D341Med (cell line): ENCODE measurements around the gene EFNA5.

Source experiments
- DNase-seq: peaks from one replicate; pipeline ENCODE4 v3.0.0; 2012; ENCODE audit warnings: low spot score

EFNA5 gene

GRCh38 chr5:107570805-107571531 is 99.8 kb downstream of the EFNA5 start:
- DNase-seq = no peak

- DNase-seq = no peak
These were observed 100.6 kb downstream of the EFNA5 start for GRCh38 chr5:107570181-107570580.

DNA sequence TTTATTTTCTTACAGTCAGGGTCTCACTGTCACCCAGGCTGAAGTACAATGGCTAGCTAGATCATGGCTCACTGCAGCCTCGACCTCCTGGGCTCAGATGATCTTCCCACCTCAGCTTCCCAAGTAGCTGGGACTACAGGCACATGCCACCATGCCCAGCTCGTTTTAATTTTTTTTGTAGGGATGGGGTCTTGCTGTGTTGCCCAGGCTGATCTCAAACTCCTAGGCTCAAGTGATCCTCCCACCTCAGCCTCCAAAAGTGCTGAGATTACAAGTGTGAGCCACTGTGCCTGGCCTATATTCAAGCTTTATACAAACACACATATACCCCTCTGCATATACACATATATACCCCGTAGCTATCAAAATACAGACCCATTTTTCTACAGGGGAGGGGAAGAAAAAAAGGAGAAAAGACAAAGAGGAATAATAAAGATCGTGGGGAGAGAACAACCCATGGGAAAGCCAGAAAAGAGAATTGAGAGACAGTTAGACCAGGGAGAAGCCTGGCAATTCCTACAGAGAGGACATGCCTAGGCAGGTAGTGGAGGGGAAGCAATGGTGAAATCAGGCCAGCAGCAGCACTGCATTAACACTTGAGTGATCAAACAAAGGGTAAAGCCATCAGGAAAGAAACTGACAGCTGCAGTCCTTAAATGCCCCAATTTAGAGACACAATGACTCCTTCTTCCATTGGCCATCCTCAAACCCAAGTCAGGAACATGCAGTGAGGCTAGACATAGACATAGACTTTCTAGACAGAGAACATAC is 102.7 kb downstream of the EFNA5 start:
- DNase-seq = no peak

- DNase-seq = no peak
These were observed 103.8 kb downstream of the EFNA5 start for GRCh38 chr5:107566986-107567385.

DNA sequence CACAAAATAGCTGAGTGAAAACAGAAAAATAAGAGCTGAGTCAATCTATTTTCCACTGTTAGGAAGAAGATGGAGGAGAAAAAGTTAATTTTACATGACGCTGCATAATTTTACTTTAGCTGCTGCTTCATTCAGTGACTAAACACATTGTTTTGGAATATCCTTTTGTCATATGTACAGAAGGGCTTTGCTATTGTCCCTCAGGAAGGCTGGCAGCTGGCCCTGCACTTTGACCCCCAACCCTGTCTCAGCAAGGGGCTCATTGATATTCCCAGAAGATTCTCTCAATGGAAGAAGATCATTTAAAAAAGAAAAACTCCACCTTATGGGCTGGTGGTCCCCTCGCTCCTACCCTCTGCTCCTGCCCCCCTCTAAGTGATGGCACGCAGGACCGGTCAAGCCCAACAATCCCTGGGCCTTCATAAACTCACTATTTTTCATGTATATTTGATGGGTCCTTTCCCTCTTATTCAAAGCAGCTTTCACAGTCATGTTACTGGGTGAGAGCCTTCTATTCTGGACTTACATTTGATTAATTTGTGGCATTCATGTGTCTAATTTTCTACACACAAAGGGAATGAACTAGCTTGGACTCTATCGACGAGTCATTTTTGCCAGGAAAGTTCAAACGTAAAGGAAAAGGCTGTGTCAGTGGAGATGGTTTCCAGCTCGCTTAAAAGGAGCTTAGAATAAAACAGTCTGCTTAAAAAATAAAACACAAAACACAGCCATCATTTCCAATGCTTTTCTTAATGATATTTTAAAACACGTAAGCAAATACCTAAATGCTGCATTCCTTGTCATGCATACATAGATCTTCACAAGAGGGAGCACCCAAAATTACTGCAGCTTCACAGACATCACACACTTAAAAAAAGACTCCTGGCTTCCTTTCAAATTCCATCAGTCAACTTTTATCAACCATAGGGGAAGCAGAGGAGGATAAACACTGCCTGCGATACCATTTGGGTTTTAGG is 104.7 kb downstream of the EFNA5 start:
- DNase-seq = no peak

DNA sequence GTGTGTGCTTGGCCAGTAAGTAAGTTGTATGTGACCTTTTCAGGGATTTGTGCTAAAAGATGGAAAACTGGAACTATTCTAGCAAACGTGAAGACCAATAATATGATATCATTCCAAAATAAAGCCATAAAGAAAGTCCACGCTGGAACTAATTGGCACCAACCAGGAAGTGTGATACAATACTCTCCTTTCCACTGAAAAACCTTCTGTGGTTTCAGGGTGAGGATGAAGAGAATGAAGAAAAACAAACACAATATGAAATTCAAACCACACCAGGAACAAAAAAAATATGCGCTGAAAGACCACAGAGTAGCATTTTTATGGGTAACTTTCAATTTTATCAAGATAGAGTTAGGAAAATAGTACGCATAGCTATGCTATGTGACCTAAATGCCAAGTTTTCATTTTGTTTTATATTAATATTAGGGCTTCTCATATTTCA is 105.8 kb downstream of the EFNA5 start:
- no peak for DNase-seq

GRCh38 chr5:107563959-107564544 is 106.7 kb downstream of the EFNA5 start:
- DNase-seq = no peak

DNA sequence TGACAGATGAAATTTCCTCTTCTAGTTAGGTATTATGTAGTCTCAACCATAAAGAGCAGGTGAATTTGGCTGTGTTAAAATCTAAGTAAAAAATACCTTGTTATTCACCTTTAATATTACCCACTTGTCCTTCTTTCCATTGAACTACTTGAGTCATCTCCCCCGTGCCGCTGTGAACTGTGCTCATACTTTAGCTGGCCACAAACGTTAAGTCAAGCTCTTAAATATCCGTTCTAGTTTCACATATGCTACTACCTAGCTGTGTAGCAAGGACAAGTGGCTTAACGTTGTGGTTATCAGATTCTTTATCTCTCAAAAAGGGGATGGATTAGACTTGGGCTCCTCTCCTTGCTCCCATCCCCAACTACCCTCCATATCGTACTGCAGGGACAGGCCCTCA is 110.4 kb downstream of the EFNA5 start:
- no peak for DNase-seq

GRCh38 chr5:107558823-107559375 is 111.8 kb downstream of the EFNA5 start:
- DNase-seq = no peak

DNA sequence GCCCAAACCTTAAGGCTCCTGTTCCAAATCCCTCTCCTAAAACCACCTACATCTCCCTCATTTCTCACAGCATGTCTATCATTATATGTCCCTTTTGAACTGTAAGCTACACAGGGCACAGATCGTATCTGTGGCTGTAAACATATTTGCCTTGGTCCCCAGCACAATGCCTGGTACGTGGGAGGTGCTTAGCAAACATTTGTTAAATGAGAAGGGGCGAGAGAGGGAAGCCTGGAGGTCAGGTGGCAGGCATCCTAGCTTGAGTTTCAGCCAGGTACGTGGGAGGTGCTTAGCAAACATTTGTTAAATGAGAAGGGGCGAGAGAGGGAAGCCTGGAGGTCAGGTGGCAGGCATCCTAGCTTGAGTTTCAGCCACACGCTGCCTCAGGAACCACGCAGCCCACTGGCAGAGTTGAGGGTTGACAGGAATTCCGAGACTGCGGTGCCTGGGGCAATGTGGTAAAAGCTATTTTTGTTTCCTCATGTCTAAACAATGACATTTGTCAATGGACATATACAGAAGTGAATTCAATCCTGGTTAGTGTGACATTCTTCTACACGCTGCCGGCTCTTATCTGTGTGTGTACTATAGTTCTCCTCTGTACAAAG is 113.6 kb downstream of the EFNA5 start:
- no peak for DNase-seq

DNA sequence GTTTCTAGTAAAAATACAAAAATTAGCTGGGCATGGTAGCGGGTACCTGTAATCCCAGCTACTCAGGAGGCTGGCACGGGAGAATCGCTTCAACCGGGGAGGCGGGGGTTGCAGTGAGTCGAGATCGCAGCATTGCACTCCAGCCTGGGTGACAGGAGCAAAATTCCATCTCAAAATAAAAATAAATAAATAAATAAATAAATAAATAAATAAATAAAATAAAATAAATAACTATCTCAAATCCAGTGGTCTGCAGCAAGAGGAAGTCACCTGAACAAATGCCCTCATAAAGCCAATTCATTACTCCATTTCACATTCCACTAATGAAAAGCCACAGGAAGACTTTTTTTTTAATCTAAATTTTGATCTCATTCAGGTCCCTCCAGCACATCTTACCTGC is 114.2 kb downstream of the EFNA5 start:
- DNase-seq = no peak

DNA sequence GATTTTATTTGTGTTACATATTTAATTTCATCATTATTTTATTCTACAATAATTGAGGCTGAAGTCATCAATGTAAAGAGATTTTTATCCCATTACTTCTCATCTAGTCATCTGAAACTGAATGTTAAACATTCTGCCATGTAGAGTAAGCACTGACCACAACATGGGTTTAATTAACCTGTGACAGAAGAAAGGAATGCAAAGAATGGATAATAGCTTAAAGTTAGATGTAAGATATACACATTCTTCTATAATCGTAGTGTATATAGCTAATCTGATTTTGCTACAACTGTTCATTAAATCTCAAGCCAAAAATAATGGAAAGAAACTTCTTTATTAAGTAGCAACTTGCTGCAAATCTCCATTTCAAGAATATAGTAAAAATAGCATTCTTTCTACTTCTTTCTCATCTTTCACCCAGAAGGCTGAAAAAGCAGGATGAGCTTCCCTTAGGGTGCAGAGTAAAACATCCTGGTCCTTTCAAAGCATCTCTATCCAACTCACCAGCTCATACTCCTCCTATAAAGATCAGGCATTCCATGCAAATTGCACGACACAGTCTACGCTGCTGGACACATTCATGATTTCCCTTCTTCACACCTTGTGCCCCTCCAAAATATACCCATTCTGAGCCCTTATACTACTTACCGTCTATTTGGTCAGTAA is 115.2 kb downstream of the EFNA5 start:
- no peak for DNase-seq

DNA sequence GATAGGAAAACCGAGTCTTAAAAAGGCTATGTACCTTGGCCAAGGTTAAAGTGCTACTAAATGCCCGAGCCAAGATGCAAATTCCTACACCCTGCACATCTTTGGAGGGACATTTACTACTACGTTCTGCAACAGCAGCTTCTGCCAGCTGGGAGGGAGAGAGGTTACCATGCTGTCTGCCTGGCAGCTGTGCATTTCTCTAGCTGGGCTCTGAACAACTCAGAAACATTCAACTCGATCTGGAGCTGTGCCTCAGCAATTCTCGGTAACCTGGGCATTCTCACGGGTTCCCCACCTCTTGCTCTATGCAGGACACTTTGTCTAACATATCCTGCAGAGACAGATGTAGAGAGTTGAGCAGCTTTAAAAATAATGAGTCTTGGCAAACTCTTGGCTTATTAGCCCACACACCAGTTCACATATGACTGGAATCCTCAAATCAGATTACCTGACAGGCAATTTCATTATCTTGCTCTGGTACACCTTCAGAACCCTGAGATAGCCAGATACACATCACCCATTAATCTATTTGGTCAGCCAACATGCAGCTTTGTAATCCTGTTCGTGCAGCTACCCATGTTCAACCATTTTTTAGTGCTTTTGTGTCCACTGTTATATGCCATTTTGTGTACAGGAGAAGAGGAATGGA is 115.8 kb downstream of the EFNA5 start:
- peak; percentile 50 for DNase-seq

GRCh38 chr5:107553117-107553555 is 117.6 kb downstream of the EFNA5 start:
- DNase-seq = no peak

DNA sequence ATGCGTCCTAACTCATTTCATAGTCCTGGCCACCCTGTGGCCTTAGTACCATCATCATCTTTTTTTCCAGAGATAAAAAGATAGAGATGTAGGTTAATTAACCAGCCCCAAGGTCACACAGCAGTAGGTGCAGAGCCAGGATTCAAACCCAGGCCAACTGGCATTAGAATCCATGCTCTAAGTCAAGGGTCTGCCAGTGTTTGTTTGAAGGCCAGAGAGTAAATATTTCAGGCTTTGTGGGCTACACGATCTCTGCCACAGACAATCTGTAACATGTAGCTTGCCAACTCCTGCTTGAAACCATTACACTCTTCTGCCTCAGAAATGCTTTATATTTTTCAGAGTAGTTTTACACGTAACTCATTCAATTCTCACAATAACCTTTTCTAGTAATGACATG is 119.6 kb downstream of the EFNA5 start:
- DNase-seq = no peak

DNA sequence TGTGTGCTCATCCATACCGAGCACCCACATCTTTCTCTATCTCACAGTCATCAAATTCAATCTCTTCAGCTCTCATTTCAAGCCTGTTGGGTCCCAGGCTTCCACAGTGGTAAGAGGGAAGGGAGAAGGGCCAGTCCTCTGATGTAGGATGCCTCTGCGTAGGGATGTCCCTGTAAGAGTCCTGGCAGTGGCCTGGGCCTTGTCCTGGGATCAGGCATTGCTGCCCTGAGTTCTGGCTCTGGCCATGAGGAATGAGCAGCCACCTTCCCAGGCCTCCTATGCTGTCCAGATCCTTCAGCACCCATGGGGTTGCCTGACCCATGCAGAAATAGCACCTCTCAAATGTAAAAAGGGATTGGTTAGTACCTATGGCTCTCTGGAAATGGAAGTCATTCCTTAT is 121.2 kb downstream of the EFNA5 start:
- DNase-seq = no peak

DNA sequence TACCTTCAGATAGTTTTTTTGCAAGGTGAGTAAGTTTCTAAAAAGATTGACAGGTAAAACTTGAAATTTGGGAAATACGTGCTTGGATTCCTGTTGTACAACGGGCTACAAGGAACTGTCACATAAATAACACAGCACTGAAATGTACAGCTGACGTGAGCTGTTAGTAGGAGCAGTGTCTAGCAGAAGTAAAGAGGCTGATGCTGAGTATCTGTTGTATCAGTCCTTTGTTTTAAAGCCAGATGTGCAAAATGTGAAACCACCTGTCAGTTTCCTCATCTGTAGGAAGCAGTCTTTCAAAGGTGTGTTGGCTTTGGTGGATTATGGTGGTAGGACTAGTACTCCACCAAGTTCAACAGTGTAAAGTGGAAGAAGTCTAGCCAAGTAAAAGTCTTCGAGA is 122.3 kb downstream of the EFNA5 start:
- DNase-seq = no peak

GRCh38 chr5:107546719-107547118 is 124.0 kb downstream of the EFNA5 start:
- DNase-seq = no peak

DNA sequence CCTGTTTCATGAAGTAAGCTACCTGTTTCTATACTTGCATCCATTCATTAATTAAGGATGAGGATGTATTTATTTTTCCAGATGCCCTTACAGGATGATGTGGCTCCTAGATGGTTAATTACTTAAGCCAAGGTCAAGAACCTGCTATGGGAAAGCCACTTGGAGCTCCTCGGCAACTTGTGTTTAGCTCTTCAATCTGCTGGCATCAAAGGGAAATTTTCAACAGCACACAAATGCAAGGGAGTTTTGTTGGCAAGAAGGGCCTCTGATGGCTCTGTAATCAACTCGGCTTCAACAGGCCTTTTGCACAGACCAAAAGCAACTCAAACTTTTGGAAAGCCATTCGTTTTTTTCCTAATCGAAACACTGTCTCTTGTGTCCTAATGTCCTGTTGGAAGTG is 125.3 kb downstream of the EFNA5 start:
- DNase-seq = no peak

DNA sequence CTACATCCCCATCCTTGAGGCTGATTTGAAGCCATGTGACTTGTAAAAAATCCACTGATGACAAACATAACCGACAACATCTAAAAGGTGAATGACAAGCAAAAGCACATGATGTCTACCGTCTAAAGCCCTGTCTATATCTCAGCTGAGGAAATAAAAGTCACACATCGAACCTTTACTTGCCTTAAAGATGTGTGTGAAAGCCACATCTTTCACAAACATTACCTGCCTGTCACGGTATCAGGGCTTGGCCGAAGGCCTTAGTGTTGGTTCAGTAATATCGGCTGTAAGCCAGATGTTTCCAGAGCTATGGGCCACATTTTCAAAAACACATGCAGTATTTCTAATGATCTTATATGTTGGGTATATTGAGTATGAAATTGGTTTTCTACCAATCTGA is 125.8 kb downstream of the EFNA5 start:
- DNase-seq = no peak
